Gastrocnemius medialis (tissue), 4 donors: ENCODE measurements around the gene AVP. TPM values are rescaled to one million over a fixed set of nuclear protein-coding genes. Genes with fewer than 3 reads are reported as not detected.
"Not testable (repeated sequence)": the region's sequence is repeated elsewhere in the genome, so short reads cannot be mapped to it uniquely, and the experiment has no call there.

ENCODE experiments used
- ATAC-seq, 2 donors: fragments of 150-250 bp; one replicate each; pipeline ENCODE4 v1.9.1; 2016
- DNase-seq, 2 donors: peaks; one replicate each; pipeline ENCODE4 v3.0.0-alpha.2; 2019
- H3K27ac ChIP-seq, 4 donors: fragments of 200-600 bp; sonication (generic); 1 replicate in 1 of 4; 2 replicates in 3 of 4; pipeline ENCODE4 v1.5.1; 2016 to 2018; ENCODE audit warnings: mild to moderate bottlenecking in 2 of 4, moderate library complexity in 1 of 4
- H3K27me3 ChIP-seq, 3 donors: fragments of 200-600 bp; sonication (generic) in 2 of 3; 1 replicate in 1 of 3; 2 replicates in 2 of 3; pipeline versions ENCODE4 v1.5.1 to v1.6.0; 2016 to 2019; ENCODE audit warnings: mild to moderate bottlenecking in 1 of 3, moderate library complexity in 1 of 3
- H3K36me3 ChIP-seq, 2 donors: fragments of 200-600 bp; sonication (generic) in 1 of 2; one replicate each; pipeline ENCODE4 v1.5.1; 2017 to 2018
- H3K4me1 ChIP-seq, 2 donors: fragments of 200-600 bp; sonication (generic) in 1 of 2; one replicate each; pipeline ENCODE4 v1.5.1; 2016 to 2017; ENCODE audit warnings: mild to moderate bottlenecking in 2 of 2
- H3K4me3 ChIP-seq, 4 donors: fragments of 200-600 bp; sonication (generic) in 3 of 4; 1 replicate in 1 of 4; 2 replicates in 3 of 4; pipeline ENCODE4 v1.5.1; 2016 to 2019; ENCODE audit warnings: mild to moderate bottlenecking in 2 of 4
- H3K9me3 ChIP-seq, 3 donors: fragments of 200-600 bp; sonication (generic) in 2 of 3; 1 replicate in 1 of 3; 2 replicates in 2 of 3; pipeline ENCODE4 v1.5.1; 2016 to 2019
- CTCF ChIP-seq, 5 experiments: fragments of 450-650 bp in 3 of 5; fragments of 200-600 bp in 2 of 5; sonication (generic) in 2 of 5; IDR thresholded peaks in 4 of 5; conservative IDR thresholded peaks in 1 of 5; 1 replicate in 4 of 5; 2 replicates in 1 of 5; pipeline ENCODE4 v1.5.1; 2016 to 2019; ENCODE audit warnings: antibody characterized with exemption in 5 of 5, mild to moderate bottlenecking in 3 of 5, moderate library complexity in 3 of 5
- POLR2A ChIP-seq, 2 donors: fragments of 450-650 bp; IDR thresholded peaks; one replicate each; pipeline ENCODE4 v1.6.1; 2017; ENCODE audit warnings: antibody characterized with exemption in 2 of 2, mild to moderate bottlenecking in 2 of 2, moderate library complexity in 2 of 2
- in situ Hi-C, 4 donors: fragments of 200-750 bp; cut with MboI; loops; one replicate each; pipeline versions ENCODE4 v1.15.0 to v1.8.0; 2017; ENCODE audit warnings: low sequenced_read_pairs in 4 of 4
- intact Hi-C: fragments of 100-400 bp; cut with DNase I; formaldehyde crosslinking; loops from one replicate; pipeline ENCODE4 v1.15.1; 2023; ENCODE audit warnings: low total_unique reads
- total RNA-seq, 4 donors: library from RNA; depleted of rRNA; stranded (reverse); fragments of >200 nt; gene quantifications; one replicate each; pipeline versions ENCODE4 v1.1.0 to v1.2.3, GENCODE V29; 2016

Gene AVP
- total RNA-seq, 4 donors from 2014 or later, result not detected

DNA sequence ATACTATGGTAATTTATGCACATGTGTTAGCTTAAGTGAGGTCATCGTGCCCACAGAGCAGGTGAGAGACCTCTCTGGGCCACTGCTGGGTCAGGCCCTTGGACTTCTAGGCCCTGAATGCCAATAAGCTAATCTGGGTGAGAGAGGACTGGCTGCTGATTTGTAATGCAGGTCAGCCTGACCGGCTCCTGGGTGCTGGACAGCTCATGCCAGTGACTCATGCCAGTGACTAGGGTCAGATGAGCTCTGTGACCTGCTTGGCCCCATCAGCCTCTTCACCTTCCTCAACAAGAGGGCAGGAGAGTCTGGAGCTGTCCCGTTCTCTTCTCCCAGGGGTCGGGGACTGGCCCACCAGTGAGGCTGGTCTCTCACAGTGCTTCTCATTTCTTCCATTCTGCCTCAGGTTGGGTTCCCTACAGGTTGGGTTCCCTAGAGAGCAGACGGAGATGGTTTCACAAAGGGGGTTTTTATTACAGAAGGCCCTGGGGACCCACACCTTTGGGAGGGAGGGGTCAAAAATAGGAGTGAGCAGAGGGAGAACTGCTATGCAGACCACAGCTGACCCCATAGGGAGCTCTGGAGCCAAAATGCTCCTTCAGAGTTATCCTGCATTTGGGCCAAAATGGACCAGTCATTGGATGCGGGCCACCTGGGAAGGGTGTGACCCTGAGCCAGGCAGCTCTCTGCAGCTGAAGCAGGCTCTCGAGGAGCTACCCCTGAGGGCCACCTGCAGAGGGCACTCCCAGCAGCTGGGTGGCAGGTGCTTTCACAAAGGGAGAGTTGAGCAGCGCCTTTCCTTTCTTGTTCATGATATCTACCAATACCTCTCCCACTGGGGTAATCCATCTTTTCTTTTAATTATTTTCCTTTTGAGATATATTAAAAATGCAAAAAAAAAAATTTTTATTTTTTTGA, 15.3 kb downstream of the AVP start:
- no peak overlapping the region for H3K27ac ChIP-seq
- in situ Hi-C loops (loop anchor here in 2 of 4 donors (25.0 kb wide), 2 partner anchors 118 to 243 kb away; no protein-coding TSS in a partner anchor), intact Hi-C loops (no loop called here)
- H3K4me1 ChIP-seq, result no peaks in the 10 kb centered on the region
- TF ChIP-seq POLR2A (IDR thresholded peaks at IDR 0.05), result no peak
- TF ChIP-seq CTCF (IDR thresholded peaks at IDR 0.05 in 4 of 5, conservative IDR thresholded peaks at IDR 0.05 in 1 of 5), result peak in 1 of 5 experiments; percentile 29
- H3K27me3 ChIP-seq, result peaks cover 13 to 24% (median 19%) of the 10 kb centered on the region in 3 donors
- DNase-seq, result peak in 1 of 2 donors; percentile 15
- H3K9me3 ChIP-seq, result no peaks in the 10 kb centered on the region
- no peaks in the 10 kb centered on the region for H3K36me3 ChIP-seq
- H3K4me3 ChIP-seq, result no peak overlapping the region
- ATAC-seq, result peak; percentile 49 to 83

GRCh38 chr20:3068075-3068474, 16.4 kb downstream of the AVP start:
- DNase-seq (no peak), ATAC-seq (no peak)
- in situ Hi-C loops (loop anchor here in 2 of 4 donors (25.0 kb wide), 2 partner anchors 119 to 244 kb away; no protein-coding TSS in a partner anchor), intact Hi-C loops (no loop called here)
- Histone ChIP-seq H3K4me3 (no peak overlapping the region), H3K27me3 (peaks cover 13 to 21% (median 19%) of the 10 kb centered on the region in 3 donors), H3K36me3 (no peaks in the 10 kb centered on the region), H3K9me3 (no peaks in the 10 kb centered on the region), H3K27ac (no peak overlapping the region), H3K4me1 (no peaks in the 10 kb centered on the region)
- no peak for TF ChIP-seq CTCF (IDR thresholded peaks at IDR 0.05 in 4 of 5, conservative IDR thresholded peaks at IDR 0.05 in 1 of 5)
- TF ChIP-seq POLR2A (IDR thresholded peaks at IDR 0.05), result no peak

GRCh38 chr20:3067139-3068014, 17.1 kb downstream of the AVP start:
- Histone ChIP-seq H3K4me3 (no peak overlapping the region), H3K27me3 (peaks cover 7 to 15% (median 13%) of the 10 kb centered on the region in 3 donors), H3K9me3 (no peaks in the 10 kb centered on the region), H3K27ac (no peak overlapping the region), H3K4me1 (no peaks in the 10 kb centered on the region), H3K36me3 (no peaks in the 10 kb centered on the region)
- intact Hi-C loops, result no loop called here
- TF ChIP-seq POLR2A (IDR thresholded peaks at IDR 0.05), result no peak
- TF ChIP-seq CTCF (IDR thresholded peaks at IDR 0.05 in 4 of 5, conservative IDR thresholded peaks at IDR 0.05 in 1 of 5), result no peak
- no peak for ATAC-seq
- DNase-seq, result no peak
- in situ Hi-C loops, result loop anchor here in 2 of 4 donors (25.0 kb wide), 2 partner anchors 120 to 245 kb away; no protein-coding TSS in a partner anchor

DNA sequence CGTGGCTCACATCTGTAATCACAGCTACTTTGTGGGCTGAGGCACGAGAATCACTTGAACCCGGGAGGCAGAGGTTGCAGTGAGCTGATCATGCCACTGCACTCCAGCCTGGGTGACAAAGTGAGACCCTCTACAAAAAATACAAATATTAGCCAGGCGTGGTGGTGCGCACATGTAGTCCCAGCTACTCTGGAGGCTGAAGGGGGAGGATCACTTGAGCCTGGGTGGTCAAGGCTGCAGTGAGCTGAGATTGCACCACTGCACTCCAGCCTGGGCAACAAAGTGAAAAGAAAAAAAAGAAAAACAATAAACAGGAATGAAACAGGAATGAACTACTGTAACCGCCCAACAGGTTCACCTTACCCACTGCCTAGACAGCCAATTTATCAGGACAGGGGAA, 20.4 kb downstream of the AVP start:
- intact Hi-C loops, H3K27ac ChIP-seq, DNase-seq, H3K36me3 ChIP-seq, ATAC-seq, H3K4me3 ChIP-seq, H3K9me3 ChIP-seq, H3K4me1 ChIP-seq, H3K27me3 ChIP-seq: not testable (repeated sequence)
- in situ Hi-C loops, result loop anchor here in 2 of 4 donors (25.0 kb wide), 2 partner anchors 123 to 248 kb away; no protein-coding TSS in a partner anchor
